ENCODE data around the gene DYSF. TPM values are rescaled to one million over a fixed set of nuclear protein-coding genes. Genes with fewer than 3 reads are reported as not detected.

Gene DYSF
- total RNA-seq, 1 donor from 2014 or later, result 3.4 TPM

- ATAC-seq, result peak; percentile 67
These were observed 78.2 kb downstream of the DYSF start for GRCh38 chr2:71531522-71532047.

DNA sequence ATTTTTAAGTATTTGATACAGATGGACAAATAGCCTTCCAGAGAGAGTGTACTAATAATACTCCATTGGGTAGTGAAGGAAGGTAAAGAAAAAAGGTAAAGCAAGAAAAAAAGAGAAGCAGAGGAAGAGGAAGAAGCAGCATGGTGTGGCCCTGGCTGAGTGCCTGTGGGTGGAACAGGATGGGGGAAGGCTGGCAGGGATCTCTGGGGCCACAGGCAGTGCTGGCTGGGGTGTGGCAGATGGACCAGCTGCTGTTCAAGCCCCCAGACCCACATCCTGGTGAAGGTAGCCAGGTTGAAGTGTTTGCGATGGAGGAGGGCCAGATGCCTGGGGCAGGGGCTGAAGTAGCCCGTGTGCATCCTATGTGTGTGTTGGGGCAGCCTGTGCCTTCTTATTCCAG, 79.0 kb downstream of the DYSF start:
- ATAC-seq, result no peak

DNA sequence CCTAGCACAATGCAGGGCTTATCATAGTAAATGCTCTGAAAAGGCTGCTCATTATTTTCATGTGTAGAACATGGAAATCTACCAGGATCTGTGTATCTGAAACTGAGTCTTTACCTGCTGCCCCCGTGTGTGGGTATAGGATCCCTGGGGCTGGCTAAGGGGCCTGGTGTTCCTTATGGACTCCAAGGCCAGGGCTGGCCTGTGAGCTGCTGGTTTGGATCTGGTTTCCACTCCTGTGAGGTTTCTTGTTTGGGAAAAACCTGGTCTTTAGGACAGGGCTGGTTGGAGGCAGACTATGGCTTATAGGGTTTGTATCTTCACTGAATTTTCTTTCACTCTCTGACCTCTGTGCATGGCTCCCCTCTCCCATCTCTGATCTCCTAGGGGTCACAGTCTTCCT, 80.8 kb downstream of the DYSF start:
- ATAC-seq, result no peak

GRCh38 chr2:71534826-71535225, 81.5 kb downstream of the DYSF start:
- no peak for ATAC-seq

DNA sequence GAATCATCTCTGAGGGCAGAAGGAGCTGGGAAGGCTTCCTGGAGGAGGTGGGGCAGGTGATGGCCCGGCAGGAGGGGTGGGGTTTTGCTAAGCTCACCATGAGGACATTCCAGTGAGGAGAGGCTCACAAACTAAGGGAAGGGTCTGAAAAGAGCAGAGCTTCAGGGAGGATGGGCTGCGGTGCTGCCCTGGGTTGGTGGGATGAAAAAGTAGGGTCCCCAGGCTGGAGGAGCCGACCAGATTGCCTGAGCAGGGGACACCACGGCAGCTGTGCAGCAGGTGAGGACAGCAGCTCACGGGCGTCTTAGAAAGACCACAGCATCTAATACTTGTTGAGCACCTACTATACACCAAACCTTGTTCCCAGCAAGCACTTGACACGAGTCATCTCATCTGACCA, 82.2 kb downstream of the DYSF start:
- ATAC-seq, result no peak

DNA sequence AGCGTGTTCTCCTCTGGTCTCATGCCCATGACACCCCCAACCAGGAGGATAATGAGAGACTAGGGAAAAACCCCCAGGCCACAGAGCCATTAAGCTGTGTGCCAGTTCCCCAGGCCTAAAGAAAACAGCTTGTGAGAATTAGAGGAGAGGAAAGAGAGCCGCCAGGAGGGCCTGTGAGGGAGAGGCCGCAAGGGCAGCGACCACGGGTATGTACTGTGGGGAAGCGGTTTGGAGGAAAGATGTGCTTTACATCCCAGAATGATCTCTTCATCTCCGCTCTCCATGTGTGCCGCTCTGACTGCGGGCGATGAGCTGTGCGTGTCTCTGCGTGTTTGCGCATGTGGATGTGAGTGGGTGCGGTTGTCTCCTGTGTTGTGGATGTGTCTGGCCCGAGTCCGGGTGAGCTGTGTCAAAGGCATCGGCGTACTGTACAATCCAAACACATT, 82.9 kb downstream of the DYSF start:
- peak; percentile 71 for ATAC-seq

DNA sequence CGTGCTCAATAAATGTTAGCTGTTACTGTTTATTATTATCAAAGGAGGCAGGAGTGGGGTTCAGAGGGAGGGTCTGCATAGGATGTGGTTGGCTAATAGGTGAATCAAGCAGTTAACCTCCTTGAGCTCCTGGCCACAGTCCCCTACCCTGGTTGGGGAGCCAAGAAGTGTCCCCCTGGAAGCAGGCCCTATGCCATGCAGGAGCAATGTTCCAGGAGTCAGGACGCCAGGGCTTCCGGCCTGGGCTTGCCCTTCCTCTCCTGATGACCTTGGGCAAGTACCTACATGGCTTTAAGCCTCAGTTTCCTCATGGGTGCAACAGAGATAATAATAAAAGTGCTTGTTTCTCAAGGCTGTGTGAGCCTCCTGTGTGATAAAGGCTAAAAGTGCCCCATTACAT, 84.9 kb downstream of the DYSF start:
- ATAC-seq, result no peak

GRCh38 chr2:71538656-71539265, 85.4 kb downstream of the DYSF start:
- ATAC-seq, result no peak

- ATAC-seq, result no peak
These were observed 87.5 kb downstream of the DYSF start for GRCh38 chr2:71540818-71541217.

- peak; percentile 35 for ATAC-seq
These were observed 91.7 kb downstream of the DYSF start for GRCh38 chr2:71544919-71545571.

DNA sequence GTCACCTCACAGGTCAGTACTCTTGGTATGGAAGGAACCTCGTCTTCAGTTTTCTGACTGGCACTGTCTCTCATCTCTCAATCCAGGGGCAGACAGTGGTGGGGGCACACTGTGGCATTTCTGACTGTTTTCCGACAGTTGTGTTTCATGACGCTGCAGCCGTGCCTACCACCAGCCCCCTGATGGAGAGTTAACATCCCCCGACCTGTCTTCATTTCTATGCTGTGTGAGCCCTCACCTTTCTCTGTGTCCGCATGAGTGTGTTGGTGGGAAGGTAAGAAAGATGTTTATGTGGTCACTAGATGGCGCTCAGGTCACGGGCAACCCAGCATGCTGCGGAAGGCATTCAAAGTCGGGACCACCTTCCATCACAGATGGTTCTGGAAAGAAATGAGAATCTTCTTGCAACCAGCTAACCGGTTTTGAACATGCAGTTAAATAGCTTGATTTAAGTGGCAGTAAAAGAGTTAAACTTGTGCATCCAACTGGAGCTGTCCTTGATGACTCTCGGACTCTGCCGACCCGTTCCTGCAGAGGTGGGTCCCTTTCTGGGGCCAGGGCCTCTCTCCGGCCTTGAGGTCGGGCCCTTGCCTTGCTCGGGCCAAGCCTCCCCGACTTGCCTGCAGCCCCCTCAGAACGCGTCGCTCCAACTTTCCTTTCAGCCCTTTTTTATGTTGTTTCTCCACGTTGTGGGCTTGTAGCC, 92.4 kb downstream of the DYSF start:
- peak; percentile 65 for ATAC-seq

DNA sequence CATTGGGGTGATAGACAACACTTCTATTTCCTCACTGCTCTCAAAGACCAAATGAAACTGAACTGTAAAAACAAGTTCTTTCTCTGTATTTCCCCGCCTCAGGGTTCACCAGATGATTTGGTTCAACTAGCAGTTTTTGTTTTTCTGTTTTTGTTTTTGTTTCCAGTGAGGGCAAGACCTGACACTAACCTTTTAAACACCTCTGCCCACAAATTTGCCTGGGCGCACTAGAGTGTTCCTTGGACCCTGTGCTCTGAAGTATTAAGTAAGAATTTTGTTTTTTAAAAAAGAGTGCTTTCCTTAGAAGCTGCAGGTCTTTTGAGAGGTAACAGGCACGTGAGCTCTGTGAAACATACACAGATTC, 92.9 kb downstream of the DYSF start:
- no peak for ATAC-seq

DNA sequence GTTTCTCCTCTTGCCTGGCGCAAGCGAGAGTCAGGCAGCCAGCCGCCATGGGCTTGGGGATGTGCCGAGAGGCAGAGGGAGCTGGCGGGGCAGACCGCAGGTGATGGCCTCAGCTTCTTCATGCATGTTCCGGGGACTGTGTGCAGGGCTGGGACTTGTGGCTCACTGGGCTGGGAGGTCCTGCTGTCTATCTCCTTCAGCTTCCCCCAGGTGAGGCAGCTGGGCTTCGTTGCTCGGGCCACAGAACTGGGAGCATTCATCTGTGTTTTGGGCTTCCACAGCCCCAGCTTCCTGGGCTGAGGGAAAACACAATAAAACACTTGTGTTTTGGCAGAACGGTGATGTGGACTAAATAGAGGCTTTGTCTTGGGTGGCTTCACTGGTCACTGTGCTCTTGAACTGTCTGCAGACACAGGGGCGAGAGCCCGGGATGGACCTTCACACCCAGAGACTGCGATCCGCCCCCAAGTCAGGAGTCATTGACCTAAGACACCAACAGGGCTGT, 93.5 kb downstream of the DYSF start:
- ATAC-seq, result no peak

GRCh38 chr2:71547616-71548285, 94.4 kb downstream of the DYSF start:
- no peak for ATAC-seq

GRCh38 chr2:71548646-71549425, 95.5 kb downstream of the DYSF start:
- ATAC-seq, result peak; percentile 77

DNA sequence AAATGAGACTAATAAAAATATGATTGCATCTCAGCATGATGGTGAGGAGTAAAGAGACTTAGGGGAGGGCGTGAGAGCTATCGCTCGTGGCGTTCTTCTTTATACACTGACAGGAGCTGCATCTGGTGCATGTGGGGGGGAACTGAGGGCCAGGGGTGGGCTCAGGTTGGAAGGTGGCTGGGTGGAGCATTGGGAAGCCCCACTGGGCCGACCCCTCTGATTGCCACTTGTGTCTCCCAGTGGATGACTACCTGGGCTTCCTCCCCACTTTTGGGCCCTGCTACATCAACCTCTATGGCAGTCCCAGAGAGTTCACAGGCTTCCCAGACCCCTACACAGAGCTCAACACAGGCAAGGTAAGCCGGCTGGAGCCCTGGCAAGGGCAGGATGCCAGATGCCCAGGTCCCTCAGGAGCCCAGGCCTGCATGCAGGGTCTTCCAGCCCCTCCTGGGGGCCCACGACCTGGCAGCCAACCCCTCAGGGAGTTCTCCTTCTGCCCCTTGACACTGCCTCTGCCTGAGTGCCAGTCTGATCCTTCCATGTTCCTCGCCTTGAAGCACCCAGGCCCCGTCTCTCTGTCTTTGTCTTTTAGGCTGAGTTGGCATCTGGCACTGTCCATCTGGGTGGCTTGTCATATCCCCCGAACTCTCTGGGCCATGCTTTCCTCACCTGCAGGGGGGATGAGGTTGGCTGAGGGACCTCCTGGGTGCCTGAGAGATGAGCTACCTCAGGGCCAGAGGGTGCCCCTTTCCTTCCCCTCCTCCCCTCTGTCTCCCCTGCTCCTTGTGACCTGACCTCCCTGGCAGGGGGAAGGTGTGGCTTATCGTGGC, 97.7 kb downstream of the DYSF start:
- no peak for ATAC-seq

DNA sequence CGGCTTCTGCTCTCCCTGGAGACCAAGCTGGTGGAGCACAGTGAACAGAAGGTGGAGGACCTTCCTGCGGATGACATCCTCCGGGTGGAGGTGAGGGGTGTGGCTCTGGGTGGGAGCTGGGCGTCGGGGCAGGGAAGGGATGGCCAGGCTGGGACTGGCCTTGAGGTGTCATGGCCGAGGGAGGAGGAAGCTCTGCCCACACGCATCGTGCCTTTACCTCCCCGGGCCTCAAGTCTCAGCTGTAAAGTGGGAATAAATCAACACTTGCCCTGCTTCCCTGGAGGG, 98.2 kb downstream of the DYSF start:
- ATAC-seq, result no peak

DNA sequence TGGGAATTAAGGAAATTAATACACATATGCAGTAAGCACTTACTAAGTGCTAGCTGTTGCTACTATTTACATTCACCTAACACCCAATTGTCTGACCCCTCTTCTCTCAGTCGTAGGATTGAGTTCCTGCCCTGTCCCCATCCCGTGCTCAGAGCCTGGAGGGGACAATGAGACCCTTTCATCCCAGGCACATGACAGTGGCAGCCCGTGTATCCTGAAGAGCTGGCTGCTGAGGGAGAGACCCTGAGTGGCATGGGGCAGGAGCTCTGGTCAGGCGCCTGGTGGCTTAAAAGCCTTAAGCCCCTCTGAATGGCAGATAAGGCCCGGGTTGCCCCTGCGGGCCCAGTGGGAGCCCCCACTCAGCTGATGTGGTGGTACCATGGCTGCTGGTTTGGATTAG, 99.0 kb downstream of the DYSF start:
- ATAC-seq, result no peak

DNA sequence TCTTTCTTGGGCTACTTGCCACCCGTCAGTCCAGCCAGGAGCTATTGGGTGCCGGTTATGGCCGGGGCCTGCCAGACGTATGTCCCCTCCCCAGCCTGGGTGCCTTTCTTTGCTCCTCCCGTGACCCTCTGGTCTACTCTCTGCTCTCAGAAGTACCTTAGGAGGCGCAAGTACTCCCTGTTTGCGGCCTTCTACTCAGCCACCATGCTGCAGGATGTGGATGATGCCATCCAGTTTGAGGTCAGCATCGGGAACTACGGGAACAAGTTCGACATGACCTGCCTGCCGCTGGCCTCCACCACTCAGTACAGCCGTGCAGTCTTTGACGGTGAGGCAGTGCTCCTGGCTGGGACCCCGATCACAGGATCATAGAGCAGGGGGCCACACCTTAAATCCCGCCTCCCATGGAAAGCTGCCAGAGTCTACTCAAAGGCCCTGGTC, 99.5 kb downstream of the DYSF start:
- ATAC-seq, result no peak

DNA sequence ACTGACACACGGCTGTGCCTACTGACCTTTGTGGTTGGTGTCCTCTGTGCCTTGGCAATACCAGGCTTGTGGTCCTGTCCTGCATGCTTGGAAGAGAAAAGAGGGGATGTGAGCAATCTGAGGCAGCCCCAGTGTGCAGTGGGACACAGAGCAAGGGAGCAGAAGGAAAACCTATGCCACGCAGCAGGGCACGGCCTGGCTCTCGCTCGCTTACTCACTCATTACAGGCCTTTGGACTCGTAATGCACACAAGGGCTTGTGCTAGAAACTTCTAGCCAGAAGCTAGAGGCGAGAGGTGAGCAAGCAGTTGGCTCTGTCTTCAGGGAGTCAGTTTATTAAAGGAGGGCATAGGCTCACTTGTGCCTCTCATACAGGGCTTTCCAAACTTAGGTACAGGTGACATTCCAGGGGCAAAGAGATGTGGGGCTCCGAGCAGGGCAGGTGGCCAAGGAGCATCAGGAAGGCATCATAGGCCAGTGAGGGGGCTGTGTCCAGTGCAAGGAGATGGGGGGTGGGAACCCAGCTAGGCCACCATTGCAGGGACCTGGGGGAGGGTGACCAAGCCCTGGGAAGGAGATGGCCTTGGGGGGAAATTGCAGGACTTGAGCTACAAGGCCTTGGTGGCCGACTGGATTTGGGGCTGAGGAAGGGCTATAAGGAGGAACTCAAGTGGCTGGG, 100.8 kb downstream of the DYSF start:
- ATAC-seq, result no peak

- no peak for ATAC-seq
These were observed 101.3 kb downstream of the DYSF start for GRCh38 chr2:71554706-71555056.

Data from esophagus mucosa (tissue), 1 donor.